ENCODE results near the gene TBC1D1.

DNA sequence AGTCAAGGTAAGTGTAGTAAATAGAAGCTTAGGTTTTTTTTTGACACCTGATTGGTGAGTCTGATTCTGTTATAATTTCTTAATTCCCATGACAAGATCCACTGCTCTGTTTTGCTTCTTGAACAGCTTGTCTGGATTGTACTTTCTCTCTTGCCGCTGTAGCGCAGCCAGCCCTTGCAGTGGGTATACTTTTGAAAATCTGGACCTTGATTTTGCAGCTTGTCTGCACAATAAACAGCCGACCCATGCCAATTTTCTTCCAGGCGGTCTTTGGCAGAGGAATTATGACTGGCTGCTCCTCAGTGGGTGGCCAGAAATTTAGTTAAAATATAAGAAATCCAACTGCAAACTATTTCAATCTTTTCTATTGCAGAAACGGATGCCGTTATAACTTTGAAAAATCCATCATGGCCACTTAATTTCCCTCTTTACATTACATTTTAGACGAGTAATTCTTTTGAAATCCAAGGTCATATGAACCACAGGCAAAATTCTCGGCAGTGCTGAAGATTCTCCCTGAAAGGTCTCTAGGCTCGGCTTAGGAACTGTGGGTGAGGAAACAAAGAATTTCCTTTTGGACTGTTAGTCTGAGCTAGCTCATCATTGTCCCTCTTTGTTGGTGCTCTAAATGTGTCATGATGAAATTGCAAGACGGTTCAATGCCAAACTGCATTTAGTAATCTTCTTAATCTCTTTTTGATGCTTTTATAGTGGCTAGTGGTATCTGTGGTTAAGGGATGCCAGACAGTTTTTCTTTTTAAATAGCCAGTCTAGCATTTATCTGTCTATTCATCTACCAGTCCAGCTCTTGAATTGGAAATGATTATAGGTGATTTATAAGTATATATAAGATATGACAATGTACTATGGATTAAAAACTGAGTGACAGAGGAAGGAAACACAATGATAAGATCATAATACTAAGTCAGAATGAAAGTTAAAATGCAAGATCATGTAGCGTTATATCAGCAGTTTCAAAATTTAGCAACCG, 37.8 kb downstream of the TBC1D1 start:
- TF ChIP-seq, protein P1, sequence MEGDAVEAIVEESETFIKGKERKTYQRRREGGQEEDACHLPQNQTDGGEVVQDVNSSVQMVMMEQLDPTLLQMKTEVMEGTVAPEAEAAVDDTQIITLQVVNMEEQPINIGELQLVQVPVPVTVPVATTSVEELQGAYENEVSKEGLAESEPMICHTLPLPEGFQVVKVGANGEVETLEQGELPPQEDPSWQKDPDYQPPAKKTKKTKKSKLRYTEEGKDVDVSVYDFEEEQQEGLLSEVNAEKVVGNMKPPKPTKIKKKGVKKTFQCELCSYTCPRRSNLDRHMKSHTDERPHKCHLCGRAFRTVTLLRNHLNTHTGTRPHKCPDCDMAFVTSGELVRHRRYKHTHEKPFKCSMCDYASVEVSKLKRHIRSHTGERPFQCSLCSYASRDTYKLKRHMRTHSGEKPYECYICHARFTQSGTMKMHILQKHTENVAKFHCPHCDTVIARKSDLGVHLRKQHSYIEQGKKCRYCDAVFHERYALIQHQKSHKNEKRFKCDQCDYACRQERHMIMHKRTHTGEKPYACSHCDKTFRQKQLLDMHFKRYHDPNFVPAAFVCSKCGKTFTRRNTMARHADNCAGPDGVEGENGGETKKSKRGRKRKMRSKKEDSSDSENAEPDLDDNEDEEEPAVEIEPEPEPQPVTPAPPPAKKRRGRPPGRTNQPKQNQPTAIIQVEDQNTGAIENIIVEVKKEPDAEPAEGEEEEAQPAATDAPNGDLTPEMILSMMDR (IDR thresholded peaks at IDR 0.05) = no peak
- TF ChIP-seq POLR2A (IDR thresholded peaks at IDR 0.05) = no peak
- no peak for TF ChIP-seq POLR2AphosphoS5 (IDR thresholded peaks at IDR 0.05; ENCODE audit: insufficient read depth in 1 of 2, low read depth in 1 of 2)

Measured in vagina (tissue), 2 donors.